Glutamatergic neuron (in vitro differentiated cells): Measurements from ENCODE around the gene CLSTN1. TPM values are rescaled to one million over a fixed set of nuclear protein-coding genes. Genes with fewer than 3 reads are reported as not detected.

Experiments used
- DNase-seq: peaks from one replicate; pipeline ENCODE4 v3.0.0; 2022
- H3K27ac Mint-ChIP-seq: one replicate; pipeline ENCODE4 v1.8.0; 2020; ENCODE audit warnings: mild to moderate bottlenecking, mixed read lengths, inconsistent platforms; ENCODE audit not compliant: unreplicated experiment
- H3K27me3 Mint-ChIP-seq: one replicate; pipeline ENCODE4 v1.8.0; 2020; ENCODE audit warnings: mild to moderate bottlenecking, moderate library complexity, mixed read lengths, inconsistent platforms; ENCODE audit not compliant: unreplicated experiment
- H3K36me3 Mint-ChIP-seq: one replicate; pipeline ENCODE4 v1.8.0; 2020; ENCODE audit warnings: mild to moderate bottlenecking, mixed read lengths, inconsistent platforms; ENCODE audit not compliant: unreplicated experiment
- H3K4me1 Mint-ChIP-seq: one replicate; pipeline ENCODE4 v1.8.0; 2020; ENCODE audit warnings: mild to moderate bottlenecking, low read depth, mixed read lengths, inconsistent platforms; ENCODE audit not compliant: unreplicated experiment
- H3K4me3 Mint-ChIP-seq: one replicate; pipeline ENCODE4 v1.8.0; 2020; ENCODE audit warnings: mild to moderate bottlenecking, mixed read lengths, inconsistent platforms; ENCODE audit not compliant: unreplicated experiment
- H3K9me3 Mint-ChIP-seq: one replicate; pipeline ENCODE4 v1.8.0; 2020; ENCODE audit warnings: mild to moderate bottlenecking, moderate library complexity, mixed read lengths, inconsistent platforms; ENCODE audit not compliant: unreplicated experiment
- CTCF ChIP-seq: fragments of 200-600 bp; sonication (generic); IDR thresholded peaks from one replicate; pipeline ENCODE4 v1.5.0; 2021; ENCODE audit not compliant: partially characterized antibody, unreplicated experiment
- total RNA-seq: library from RNA; stranded (reverse); fragmentation: NEBNext Ultra II Directional; extraction: Animal tissue kit (Norgen Biotek cat#: 25700); gene quantifications from one replicate; pipeline ENCODE4 v1.2.1, GENCODE V29; 2021; ENCODE audit not compliant: unreplicated experiment

Gene CLSTN1
- total RNA-seq, 1 donor from 2014 or later: 139 TPM

DNA sequence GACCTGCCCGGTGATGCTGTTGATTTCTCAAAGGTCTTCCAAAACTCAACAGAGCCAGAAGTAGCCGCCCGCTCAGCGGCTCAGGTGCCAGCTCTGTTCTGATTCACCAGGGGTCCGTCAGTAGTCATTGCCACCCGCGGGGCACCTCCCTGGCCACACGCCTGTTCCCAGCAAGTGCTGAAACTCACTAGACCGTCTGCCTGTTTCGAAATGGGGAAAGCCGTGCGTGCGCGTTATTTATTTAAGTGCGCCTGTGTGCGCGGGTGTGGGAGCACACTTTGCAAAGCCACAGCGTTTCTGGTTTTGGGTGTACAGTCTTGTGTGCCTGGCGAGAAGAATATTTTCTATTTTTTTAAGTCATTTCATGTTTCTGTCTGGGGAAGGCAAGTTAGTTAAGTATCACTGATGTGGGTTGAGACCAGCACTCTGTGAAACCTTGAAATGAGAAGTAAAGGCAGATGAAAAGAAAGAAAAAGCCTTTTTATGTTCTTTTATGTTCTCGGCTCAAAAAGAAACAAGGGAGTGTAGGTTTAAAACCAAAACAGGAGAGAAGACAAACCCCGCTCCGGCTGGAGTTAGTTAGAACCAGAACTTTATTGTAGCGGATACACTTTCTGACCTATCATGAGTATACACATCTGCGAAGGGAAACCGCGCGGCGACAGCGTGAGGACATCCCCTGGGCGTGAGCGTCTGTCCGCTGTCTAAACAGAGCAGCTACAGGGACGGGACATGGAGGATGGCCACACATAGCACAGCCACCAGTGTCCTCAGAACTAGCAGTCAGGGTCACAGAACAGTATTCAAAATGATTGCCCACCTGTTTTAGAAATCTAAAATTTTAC, 95.1 kb downstream of the CLSTN1 start:
- Mint-ChIP-seq H3K4me3 (no peak overlapping the region), H3K36me3 (peaks cover 8% of the 10 kb centered on the region), H3K27ac (peak overlapping the region; percentile 43), H3K27me3 (peaks cover 5% of the 10 kb centered on the region), H3K4me1 (no peaks in the 10 kb centered on the region), H3K9me3 (no peaks in the 10 kb centered on the region)
- DNase-seq: no peak
- TF ChIP-seq CTCF: no peak

DNA sequence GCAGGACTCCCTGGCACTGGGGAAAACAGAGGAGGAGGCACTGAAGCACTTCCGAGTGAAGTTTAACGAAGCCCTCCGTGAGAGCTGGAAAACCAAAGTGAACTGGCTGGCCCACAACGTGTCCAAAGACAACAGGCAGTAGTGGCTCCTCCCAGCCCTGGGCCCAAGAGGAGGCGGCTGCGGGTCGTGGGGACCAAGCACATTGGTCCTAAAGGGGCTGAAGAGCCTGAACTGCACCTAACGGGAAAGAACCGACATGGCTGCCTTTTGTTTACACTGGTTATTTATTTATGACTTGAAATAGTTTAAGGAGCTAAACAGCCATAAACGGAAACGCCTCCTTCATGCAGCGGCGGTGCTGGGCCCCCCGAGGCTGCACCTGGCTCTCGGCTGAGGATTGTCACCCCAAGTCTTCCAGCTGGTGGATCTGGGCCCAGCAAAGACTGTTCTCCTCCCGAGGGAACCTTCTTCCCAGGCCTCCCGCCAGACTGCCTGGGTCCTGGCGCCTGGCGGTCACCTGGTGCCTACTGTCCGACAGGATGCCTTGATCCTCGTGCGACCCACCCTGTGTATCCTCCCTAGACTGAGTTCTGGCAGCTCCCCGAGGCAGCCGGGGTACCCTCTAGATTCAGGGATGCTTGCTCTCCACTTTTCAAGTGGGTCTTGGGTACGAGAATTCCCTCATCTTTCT, 96.7 kb downstream of the CLSTN1 start:
- Mint-ChIP-seq H3K27ac (no peak overlapping the region), H3K36me3 (peaks cover 12% of the 10 kb centered on the region), H3K9me3 (peaks cover 5% of the 10 kb centered on the region), H3K27me3 (peaks cover 5% of the 10 kb centered on the region), H3K4me1 (no peaks in the 10 kb centered on the region), H3K4me3 (no peak overlapping the region)
- no peak for TF ChIP-seq CTCF
- DNase-seq: no peak

DNA sequence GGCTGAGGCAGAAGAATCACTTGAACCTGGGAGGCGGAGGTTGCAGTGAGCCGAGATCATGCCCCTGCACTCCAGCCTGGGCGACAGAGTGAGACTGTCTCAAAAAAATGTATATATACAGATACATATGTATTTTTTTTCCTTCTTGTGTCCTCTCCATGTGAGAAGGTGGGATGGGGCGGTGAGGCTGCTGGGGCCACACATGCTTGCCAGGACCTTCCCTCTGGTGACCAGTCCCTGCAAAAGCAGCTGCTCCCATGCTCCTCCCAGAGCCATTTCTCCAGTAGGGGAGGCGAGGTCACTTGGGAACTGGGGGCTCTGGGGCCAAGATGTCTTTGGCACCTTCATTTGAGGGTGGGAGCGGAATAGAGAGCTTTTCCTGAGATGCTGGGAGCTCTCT, 97.4 kb downstream of the CLSTN1 start:
- Mint-ChIP-seq H3K4me3 (no peak overlapping the region), H3K27ac (no peak overlapping the region), H3K27me3 (peaks cover 2% of the 10 kb centered on the region), H3K9me3 (peaks cover 5% of the 10 kb centered on the region), H3K36me3 (peaks cover 7% of the 10 kb centered on the region), H3K4me1 (no peaks in the 10 kb centered on the region)
- no peak for TF ChIP-seq CTCF
- DNase-seq: no peak

DNA sequence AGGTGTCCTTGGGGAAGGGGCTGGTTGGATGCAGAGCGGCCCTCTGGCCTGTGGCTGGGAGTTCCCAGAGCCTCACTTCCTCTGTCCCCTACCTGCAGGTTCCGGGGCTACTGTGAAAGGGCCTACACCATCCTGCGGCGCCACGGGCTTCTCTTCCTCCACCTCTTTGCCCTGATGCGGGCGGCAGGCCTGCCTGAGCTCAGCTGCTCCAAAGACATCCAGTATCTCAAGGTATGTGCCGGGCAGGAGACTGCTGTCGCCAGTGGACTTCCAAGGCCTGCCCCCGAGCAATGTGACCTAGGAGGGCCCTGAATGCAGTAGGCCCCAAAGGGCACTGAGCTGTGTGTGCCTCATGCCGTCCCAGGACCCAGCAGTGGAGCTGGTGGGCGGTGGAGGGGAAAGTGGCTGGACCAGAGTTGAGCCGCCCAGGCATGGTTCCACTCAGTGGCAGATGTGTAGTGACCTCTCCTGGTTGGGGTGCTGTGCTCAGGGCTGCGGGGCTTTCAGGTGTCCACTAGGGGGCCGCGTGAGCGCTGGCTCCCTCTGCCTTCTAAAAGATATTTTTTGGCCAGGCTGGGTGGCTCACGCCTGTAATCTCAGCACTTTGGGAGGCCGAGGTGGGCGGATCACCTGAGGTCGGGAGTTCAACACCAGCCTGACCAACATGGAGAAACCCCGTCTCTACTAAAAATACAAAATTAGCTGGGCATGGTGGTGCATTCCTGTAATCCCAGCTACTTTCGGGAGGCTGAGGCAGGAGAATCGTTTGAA, 98.9 kb downstream of the CLSTN1 start:
- H3K27me3 Mint-ChIP-seq: no peaks in the 10 kb centered on the region
- peaks cover 7% of the 10 kb centered on the region for H3K36me3 Mint-ChIP-seq
- peak; percentile 88 for TF ChIP-seq CTCF
- DNase-seq: peak; percentile 73
- no peak overlapping the region for H3K4me3 Mint-ChIP-seq
- no peaks in the 10 kb centered on the region for H3K4me1 Mint-ChIP-seq
- peaks cover 5% of the 10 kb centered on the region for H3K9me3 Mint-ChIP-seq
- H3K27ac Mint-ChIP-seq: no peak overlapping the region
